Stimulated activated naive CD4-positive, alpha-beta T cell treated with Interleukin-2 at 50 U/mL for 16 hours (primary cell): ENCODE data around the gene CORO2A.
"Not testable (repeated sequence)": the region's sequence is repeated elsewhere in the genome, so short reads cannot be mapped to it uniquely, and the experiment has no call there.

Experiments
- DNase-seq: peaks from one replicate; lab custom pipeline; 2025; lab: John Stamatoyannopoulos, UW

The CORO2A gene

DNA sequence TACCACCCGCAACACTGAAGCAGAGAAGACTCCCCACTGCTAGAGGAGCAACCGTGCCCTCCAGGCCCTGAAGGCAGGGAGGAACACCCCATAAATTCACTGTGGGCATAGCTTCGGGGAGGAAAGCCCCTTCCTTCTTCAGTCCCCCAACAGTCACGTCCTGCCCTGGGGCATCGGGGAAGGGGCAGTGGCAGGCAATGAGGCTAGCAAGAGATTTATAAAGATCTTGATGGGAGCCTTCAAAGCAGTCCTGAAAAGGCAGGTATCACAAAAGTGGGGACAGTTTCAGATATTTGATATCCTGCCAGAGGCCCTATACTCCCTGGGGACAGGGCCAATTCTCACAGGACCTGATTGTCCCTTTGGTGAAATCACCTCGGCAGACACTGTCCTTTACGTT lies 56.5 kb downstream of the CORO2A start:
- no peak for DNase-seq

DNA sequence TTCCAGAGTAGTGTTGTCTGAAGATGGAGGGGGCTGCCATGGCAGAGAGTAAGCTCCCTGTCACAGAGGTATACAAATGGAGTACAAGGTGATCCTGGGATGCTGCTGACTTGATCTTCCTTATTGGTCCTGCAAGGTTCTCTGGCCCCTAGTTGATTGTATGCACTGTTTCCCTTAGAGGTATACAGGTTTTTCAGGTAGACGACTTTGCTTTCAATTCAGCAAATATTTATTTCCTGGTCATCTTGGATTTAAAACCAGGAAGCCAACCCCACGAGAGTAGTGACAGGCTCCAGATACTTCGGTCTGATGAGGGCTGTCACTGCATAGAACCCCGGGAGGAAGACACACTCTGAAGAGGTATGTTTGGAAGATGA lies 56.9 kb downstream of the CORO2A start:
- no peak for DNase-seq

DNA sequence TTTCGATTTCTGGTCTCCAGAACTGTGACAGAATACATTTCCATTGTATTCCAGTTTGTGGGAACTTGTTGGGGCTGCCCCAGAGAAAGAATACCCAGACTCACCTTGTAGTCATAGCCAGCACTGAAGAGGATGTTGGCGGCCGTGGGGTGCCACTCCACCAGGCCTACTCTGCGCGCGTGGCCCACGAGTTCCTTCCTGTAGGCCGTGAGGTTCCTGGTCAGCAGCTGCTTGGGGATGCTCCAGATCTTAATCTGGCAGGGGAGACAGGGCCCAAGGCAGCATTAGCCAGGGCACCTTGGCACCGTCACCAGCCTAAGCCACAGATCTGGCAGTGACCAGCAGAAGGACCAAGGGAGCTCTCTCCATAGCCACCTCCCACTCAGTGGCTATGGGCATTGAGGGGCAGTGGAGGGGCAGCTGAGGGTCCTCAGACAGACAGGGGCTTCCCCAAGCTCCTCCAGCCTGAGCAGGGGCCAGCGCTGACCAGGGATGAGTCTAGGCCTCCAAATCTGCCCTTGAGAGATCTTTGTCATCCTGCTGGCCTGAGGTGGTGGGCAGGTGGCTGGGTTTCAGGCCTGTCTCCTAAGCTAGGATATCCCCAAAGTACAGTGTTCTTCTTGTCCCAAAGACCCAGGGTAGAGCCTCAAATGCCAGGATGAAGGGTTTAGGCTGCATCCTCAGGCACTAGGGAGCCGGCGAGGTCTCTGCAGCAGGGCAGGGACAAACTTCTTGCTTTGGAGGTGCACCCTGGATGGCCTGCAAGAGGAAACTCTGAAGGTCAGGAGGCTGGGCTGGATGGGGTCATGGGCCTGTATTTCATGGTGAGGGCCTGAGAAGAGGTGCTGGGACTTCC lies 57.5 kb downstream of the CORO2A start:
- no peak for DNase-seq

DNA sequence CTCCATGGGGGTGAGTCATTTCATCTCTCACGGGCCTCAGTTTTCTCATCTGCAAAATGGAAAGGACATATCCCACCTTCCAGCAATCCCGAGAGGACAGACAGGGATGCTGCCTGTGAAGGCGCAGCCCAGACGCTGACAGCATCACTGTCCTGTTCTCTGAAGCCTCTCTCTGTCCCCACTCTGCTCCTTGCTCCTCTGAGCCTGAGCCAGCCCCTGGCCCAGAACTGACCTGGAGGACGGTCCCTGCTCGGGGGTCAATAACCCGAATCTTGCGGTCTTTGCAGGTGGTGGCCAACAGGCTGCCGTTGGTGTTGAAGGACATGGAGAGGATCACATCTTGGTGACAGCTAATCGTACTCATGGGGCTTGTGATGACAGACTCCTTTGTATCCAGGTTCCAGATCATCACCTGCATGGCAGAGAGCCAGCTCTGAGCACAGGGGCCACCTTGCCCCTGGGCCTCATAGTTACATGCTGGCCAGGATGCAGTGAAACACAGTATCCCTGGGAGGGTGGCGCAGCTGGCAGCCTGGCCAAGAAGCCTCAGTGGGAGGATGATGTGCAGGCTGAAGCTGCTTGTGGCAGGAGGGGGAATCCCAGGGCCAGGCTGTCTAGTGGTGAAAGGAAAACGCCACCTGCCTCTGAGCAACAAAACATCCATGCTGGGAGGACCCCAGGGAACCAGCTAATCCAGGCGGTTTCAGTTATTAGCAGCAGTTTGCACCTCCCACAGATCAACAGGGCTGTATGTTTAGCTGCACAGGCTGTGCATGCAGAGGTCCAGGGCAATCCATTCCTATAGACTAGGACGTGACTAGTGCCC lies 59.4 kb downstream of the CORO2A start:
- no peak for DNase-seq

DNA sequence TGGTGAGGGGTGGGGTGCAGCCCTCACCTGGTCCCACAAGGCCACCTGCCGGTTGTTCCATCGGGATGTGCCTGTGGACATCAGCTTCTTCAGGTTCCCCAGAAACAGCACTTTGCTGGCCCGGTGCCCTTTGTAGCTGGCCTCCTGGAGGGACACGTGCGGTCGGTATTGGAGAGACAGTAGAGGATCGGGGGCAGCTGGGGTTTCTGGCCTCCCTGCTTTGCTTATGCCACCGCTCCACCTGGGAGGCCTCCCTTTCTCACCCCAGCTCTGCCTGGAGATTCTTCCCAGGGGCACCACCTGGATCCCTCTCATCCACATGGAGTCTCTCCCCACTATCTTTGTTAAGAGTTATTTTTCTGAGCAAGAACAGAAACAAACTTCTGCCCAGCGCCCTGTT lies 60.3 kb downstream of the CORO2A start:
- DNase-seq, result no peak

DNA sequence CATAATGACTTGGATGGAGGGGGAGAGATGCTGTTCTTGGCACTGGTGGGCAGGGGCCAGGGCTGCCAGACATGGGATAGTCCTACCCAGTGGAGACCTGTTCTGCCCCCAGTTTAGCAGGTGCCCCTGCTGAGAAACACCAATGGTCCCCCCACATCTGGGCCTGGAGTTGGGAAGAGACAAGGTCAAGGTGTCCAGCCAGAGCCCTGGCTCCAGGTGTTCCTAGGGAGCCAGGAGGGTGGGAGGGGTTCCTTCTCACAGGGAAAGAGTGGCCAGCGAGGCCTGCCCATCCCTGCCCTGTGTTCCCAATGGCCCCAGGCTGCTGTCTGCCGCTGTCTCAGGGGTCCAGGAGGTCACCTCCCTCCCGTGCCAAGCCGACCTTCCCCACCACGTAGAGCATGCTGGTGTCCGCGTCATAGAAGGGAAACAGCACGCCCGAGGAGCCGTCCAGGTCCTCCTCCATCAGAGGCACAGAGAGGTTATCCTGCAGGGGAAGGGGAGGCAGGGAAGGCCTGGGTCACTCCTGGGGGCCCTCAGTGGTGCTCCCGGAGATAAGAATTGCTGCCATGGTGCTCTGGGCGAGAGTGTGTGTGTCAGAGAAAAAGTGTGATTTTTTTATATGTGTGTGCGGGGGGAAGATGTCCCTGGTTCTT lies 61.7 kb downstream of the CORO2A start:
- DNase-seq, result no peak

DNA sequence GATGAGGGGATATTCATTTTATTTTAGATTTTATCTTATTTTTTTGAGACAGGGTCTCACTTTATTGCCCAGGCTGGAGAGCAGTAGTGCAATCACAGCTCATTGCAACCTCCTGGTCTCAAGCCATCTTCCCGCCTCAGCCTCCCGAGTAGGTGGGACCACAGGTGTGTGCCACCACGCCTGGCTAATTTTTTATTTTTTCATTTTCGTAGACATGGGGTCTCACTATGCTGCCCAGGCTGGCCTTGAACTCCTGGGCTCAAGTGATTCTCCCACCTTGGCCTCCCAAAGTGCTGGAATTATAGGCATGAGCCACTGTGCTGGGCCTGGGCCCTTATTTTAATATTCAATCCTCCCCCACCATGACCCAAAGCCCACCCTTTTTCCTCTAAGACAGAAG lies 62.4 kb downstream of the CORO2A start:
- not testable (repeated sequence) for DNase-seq

DNA sequence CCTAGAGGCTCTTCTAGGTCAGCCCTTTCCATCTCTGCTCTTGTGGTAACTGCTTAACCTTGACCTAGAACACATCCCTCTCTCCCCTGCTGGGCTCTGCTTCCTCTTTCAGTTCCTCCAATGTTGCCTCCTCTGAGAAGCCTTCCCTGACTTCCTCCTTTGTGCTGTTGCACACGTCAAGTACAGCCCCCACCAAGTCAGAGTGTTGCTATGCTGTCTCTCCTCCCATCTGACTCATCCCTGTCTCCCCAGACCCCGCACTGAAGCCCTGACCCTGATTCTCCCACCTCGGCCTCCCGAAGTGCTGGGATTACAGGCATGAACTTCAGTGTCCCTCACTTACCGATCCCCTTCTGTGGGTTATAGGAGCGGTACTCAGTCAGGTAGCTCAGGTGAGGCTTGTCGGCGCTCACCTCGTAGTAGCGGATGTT lies 63.0 kb downstream of the CORO2A start:
- no peak for DNase-seq

DNA sequence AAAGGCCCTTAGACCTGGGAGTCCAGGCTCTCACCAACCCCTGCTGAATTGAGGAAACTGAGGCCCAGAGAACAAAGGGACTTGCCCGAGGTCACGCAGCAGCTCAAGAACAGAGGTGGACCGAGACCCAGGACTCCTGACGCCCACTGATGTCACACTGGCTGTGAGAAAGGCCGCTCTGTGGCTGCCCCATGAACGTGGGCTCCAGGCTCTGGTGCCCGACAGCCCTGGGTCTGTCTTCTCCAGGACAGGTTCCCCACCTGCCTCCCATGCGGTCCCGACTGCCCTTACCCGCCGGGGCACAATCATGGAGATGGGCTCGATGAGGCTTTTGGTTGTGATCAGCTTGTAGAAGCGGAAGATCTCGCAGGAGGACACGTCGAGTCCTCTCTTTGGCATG lies 64.1 kb downstream of the CORO2A start:
- no peak for DNase-seq

DNA sequence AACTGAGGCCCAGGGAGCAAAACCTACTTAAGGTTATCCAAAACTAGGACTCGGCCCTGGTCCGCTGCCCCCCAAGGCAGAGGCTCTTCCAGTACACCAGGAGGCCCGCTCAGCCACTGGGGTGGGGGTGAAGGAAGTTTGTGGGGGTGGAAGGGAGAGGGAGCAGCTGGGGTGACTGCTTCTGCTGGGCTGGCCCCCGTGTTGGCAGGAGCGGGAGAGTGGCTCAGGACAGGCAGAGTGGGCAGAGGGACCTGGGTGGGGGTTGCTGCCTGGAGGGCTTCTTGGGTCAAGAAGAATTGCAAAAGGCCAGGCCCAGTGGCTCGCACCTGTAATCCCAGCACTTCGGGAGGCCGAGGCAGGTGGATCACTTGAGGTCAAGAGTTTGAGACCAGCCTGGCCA lies 65.2 kb downstream of the CORO2A start:
- no peak for DNase-seq

DNA sequence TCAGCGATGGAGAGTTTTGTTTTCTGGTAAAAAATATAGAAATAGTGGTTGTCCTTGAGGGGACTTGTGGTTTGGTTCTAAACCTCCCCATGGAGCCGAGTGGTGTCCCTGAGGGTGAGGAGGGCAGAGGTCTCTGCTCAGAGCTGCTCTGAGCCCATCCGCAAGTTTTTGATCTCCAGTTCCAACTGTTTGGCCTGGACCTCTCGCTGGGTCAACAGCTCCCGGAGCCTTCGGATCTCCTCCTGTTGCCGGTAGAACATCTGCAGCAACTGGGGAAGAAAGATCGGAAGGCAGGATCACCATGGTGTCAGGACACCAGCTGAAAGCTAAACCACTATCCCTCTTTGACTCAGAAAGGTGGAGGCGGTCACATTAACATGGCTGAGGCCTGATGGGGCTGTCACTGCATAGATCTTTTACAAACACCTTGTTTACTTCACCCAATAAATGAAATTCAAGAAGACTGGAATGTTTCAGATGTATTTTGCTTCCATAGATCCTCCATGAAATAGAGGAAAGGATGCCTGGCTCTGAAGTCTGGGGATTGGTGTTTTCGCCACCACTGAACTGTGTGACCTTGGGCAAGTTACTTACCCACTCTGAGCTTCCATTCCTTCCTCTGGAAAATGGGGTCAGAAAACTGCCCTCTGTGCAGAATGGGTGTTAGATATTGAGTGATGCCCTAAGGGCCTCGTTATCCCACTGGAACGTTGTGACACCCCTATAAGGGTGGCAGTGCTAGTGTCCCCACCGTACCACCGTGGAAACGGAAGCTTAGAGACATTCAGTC lies 67.6 kb downstream of the CORO2A start:
- DNase-seq, result no peak

DNA sequence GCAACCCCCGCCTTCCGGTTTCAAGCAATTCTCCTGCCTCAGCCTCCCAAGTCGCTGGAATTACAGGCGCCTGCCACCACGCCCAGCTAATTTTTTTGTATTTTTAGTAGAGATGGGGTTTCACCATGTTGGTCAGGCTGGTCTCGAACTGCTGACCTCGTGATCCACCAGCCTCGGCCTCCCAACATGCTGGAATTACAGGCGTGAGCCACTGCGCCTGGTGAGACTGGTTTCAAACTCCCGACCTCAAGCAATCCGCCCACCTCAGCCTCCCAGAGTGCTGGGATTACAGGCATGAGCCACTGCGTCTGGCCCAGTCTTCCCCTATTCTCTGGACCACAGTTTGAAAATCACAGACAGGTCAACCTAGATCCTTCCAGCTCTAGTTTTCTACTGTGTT lies 68.3 kb downstream of the CORO2A start:
- not testable (repeated sequence) for DNase-seq

DNA sequence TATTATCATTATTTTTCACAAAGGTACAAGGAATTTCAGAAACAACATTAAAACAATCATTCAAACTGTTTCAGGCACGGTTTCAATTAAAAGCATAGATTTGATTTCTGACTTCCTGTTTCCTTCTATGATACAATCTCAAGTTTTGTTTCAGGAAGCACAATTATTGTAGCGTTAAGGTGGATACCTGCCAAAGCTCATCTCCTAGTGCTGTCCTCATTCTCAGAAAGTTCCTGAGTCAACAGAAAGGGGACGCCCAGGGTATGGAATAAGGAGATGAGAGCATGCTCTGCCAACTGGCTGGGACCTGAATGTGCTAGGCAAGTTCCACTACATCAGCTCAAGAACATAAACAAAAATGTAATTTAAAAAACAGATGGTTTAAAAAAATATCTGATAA lies 71.4 kb downstream of the CORO2A start:
- no peak for DNase-seq

DNA sequence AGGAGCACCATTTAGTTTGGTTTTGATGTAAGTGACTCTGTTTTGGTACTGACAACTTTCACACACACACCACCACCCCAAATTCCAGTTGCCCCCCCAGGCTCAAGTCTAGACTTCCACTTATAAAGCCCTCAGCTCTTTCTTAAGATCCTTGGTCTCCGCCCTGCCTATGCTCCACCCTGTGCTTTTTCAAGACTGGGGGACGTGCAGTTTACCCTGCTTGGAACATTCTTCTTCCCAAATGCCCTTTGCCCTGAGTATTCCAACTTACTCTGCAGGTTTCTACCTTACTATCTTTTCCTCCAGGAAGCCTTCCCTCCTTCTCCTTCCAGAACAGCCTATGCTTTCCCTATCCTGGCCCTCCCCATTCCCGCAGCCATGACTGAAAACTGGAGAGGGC lies 72.0 kb downstream of the CORO2A start:
- no peak for DNase-seq

DNA sequence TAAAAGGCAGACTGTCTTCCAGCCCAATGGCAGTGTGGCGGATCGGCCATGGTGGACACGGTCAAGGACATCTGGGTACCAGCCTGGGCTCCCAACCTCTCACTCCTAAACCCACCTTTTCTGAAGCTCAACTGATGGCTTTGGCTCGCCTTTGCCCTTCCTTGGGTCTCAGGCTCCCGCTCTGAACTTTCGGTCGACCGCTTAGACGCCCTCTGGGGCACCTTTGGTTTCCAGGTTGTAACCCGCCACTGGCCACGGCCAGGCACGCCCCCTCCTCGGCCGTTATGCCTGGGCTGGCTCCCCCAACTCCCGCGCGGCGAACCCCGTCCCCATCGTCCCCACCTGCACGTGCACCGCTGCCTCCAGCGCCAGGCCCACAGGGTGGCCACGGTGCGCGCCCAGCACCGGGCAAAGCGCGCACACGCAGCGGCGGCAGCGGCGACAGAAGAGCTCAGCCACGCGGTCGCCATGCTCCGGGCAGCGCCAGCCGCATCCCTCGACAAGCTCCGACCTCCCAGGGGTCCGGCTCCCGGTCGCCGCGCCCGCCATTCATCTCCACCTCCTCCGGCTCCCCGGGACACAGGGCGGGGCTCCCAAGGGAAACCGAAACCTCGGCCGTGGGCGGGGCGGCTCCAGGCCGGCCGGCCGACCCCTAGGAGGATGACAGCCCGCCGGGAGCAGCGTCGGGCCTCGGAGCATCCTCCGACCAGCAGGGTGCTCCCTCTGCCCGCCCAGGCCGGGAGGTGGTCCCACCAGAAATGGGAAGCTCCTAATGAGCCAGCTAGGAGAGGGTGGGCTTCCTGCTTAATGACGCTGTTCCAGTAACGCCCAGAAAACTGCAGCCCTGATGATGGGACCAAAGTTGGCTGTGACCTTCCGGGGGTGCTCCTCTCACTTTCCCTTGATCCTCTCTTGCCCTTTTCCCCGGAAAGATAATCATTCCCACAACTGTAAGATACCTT lies 73.5 kb downstream of the CORO2A start, which contains the start of gene TRIM14:
Gene TRIM14, minus strand, starts transcription at position 583 of the 962 bp plus-strand sequence. Its CDS starts 34 bp downstream, at position 549.
- peak; percentile 52 for DNase-seq

DNA sequence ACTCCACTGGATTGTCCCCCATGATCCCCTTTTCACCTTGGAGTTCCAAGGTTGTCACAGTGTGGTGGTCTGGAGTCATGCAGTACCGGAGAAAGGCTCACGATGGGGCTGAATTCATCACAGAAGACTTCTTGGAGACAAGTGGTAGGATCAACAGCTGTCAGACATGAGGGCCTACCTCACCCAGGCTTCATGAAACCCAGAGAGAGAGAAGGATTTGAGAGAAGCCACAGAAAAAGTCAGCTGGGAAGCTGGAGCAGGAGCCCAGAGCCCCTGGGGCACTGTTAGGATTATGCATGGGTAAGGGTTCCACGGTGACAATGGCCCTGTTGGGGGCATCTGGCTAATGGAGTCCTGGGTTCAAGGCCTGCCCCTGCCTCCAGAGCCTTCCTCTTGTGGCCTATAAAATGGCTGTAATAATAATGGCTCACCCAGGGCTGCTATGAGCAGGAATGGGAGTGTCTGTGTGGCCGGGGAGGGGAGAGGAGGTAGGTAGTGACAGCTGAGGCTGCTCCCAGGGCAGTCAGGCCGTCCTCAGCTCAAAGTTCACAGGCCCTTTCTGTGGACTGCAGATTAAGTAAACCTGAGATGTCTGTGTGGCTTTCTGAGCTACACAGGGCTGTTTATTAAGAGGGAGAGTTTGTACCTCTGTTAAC lies 74.3 kb downstream of the CORO2A start:
- DNase-seq, result peak; percentile 19

DNA sequence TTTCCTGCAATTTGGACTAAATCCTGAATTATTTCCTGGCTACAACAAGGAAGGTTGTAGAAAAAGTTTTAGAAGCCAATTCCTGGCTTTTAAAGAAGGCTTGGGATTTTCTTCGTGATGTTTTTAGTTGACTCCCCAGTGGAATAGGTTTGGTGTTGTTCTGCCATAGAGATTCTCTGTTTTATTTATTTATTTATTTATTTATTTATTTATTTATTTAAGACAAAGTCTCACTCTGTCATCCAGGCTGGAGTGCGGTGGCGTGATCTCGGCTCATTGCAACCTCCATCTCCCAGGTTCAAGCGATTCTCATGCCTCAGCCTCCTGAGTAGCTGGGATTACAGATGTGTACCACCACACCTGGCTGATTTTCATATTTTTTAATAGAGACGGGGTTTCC lies 75.3 kb downstream of the CORO2A start:
- DNase-seq, result not testable (repeated sequence)

DNA sequence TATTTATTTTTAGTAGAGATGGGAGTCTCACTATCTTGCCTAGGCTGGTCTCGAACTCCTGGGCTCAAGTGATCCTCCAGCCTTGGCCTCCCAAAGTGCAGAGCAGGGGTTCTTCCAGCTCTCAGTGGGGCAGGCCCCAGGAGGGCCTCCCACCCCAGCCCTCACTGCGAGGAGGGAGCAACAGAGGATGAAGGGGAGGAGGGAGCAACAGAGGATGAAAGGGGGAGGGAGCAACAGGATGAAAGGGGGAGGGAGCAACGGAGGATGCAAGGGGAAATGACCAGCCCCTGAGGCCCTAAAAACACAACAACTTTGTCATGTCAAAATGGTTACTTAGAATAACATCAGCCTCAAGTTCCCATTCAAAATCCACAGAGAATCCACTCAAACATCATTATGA lies 83.4 kb downstream of the CORO2A start:
- DNase-seq, result no peak

DNA sequence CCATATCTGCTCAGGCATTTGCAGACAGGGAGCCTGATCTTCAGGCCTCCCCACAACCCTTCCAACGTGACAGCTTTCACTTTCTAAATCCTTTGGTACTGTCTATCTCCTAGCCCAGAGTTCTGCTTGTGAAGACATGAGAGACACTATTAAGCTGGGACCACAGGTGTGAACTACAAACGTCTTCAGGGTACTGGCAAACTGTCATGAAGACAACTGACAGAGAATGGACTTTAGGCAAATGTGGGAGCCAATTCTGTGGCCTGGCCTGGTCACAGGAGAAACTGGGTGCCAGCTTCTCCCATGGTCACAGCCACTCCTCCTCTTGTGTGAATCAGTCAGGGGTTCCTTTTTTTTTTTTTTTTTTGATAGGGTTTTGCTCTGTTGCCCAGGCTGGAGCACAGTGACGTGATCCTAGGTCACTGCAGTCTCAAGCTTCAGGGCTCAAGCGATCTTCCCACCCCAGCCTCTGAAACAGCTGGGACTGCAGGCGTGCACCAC lies 83.9 kb downstream of the CORO2A start:
- DNase-seq, result no peak

DNA sequence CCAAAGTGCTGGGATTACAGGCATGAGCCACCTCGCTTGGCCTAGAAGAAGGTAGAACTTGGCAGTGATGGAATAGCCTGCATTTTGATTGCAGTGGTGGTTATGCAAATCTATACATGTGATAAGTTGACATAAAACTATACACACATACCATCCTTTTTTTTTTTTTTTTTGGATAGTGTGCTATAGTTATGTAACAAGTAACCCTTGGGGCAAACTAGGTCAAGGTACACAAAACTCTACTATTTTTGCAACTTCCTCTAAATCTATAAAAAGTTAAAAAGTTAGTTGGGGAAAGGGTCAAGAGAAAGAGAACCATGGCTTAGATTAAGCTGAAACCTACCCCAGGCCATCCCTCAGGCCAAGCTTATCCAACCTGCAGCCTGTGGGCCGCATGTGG lies 84.5 kb downstream of the CORO2A start:
- no peak for DNase-seq
